ENCODE results near the gene BCL7B. TPM values are rescaled to one million over a fixed set of nuclear protein-coding genes. Genes with fewer than 3 reads are reported as not detected.

BCL7B gene
- total and polyA plus RNA-seq, 2 of the 13 experiments (the other 11 are each of a cell fraction or from before 2014, with no cell fraction given): 24.3 to 38.2 TPM

- 0 out of 2 replicates have a peak, but pooled peaks have one; percentile 9 for TF ChIP-seq ZNF605 (CRISPR knock-in tag; IDR thresholded peaks at IDR 0.05)
- TF ChIP-seq ZNF543 (CRISPR knock-in tag; IDR thresholded peaks at IDR 0.05): no peak
- peak; percentile 16; the same call in 1 of the 2 replicates for TF ChIP-seq ZNF703 (CRISPR knock-in tag; IDR thresholded peaks at IDR 0.05; ENCODE audit: borderline replicate concordance)
- TF ChIP-seq TAF1 (CRISPR knock-in tag; IDR thresholded peaks at IDR 0.05): peak; percentile 89
- TF ChIP-seq KDM4B (CRISPR knock-in tag; IDR thresholded peaks at IDR 0.05): no peak
- TF ChIP-seq RARG (CRISPR knock-in tag; IDR thresholded peaks at IDR 0.05; ENCODE audit: low read depth): 0 out of 2 replicates have a peak, but pooled peaks have one; percentile 43
- TF ChIP-seq TOE1 (CRISPR knock-in tag; IDR thresholded peaks at IDR 0.05): no peak
- TF ChIP-seq TMF1 (CRISPR knock-in tag; IDR thresholded peaks at IDR 0.05; ENCODE audit: low read depth): 0 out of 2 replicates have a peak, but pooled peaks have one; percentile 73
- TF ChIP-seq ZNF576 (CRISPR knock-in tag; IDR thresholded peaks at IDR 0.05): no peak
- TF ChIP-seq FOXK1 (CRISPR knock-in tag; IDR thresholded peaks at IDR 0.05; ENCODE audit: borderline replicate concordance, low read depth): no peak
- peak; percentile 22; the same call in 1 of the 2 replicates for TF ChIP-seq IKZF5 (CRISPR knock-in tag; IDR thresholded peaks at IDR 0.05)
- no peak; the same call in 1 of the 2 replicates for TF ChIP-seq KAT7 (CRISPR knock-in tag; IDR thresholded peaks at IDR 0.05; ENCODE audit: borderline replicate concordance)
- 0 out of 2 replicates have a peak, but pooled peaks have one; percentile 15 for TF ChIP-seq ZHX1 (CRISPR knock-in tag; IDR thresholded peaks at IDR 0.05; ENCODE audit: low read depth)
- no peak for TF ChIP-seq ZNF234 (CRISPR knock-in tag; conservative IDR thresholded peaks at IDR 0.05)
- no peak; the same call in 1 of the 2 replicates for TF ChIP-seq PAXIP1 (CRISPR knock-in tag; conservative IDR thresholded peaks at IDR 0.05)
Measured at GRCh38 chr7:73578342-73579128, 21.0 kb upstream of the BCL7B start, which contains the start of gene TBL2 (continued).
